Measurements from ENCODE around the gene CDC42SE2.
"Not testable (repeated sequence)": the region's sequence is repeated elsewhere in the genome, so short reads cannot be mapped to it uniquely, and the experiment has no call there.

The CDC42SE2 gene

GRCh38 chr5:131389869-131390265, 126.0 kb downstream of the CDC42SE2 start:
- DNase-seq (ENCODE audit: low read depth in 2 of 2): no peak

- no peak for DNase-seq (ENCODE audit: low read depth in 2 of 2)
These were observed 128.7 kb downstream of the CDC42SE2 start for GRCh38 chr5:131392466-131393095.

DNA sequence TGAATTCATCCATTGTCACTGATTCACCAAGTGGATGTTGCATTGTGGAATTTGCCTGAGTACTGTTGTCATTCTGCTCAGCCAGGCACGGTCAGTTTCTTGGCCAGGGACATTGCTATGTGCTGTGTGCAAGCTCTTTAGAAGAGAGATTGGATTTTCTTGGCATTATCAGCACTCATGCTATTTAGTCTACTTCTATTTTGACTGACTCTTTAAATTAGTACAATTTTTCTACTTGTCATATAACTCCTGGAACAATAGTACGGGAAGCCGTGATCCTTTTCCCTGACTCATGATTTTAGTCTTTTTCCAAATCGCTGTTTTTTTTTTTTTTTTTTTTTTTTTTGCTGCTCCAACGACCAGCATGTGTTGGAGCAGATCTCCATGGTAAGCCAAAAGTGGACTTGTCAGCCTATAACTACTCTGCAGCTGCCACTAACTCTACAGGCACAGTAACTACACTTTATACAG, 129.7 kb downstream of the CDC42SE2 start:
- no peak for DNase-seq (ENCODE audit: low read depth in 2 of 2)

DNA sequence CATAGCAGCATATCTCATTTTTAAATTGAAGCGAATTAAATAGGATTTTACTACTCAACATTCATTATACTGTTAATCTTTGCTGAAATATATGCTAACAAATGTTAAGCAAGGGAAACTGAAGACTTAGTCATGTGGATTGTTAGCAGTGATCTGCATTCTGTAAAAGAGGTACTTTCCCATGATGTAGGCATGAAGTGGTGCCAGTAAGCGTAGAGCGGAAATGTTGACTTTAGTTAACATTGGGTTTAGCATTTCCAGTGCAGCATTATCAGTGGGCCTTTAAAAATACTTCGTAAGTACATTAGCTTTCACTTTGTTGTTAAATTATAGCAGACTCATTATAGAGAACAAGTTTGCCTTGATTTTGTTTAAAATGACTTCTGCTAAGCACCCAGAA, 130.3 kb downstream of the CDC42SE2 start:
- no peak for DNase-seq (ENCODE audit: low read depth in 2 of 2)

DNA sequence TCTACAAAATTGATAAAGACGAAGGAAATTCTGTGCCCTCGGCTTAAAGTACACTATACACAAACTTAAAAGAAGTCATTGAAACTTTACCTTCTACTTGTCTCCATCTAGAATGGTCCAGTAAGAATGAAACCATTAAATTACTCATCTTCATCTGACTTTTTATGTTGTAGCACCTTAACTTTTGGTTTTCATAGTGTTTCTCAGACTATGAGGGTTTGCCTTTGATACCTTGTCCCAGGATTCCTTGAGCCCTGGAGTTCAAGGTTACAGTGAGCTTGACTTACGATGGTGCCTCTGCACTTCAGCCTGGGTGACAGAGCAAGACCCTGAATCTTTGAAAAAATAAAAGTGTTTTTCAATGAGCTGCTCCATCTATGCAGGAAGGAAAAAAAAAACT, 132.2 kb downstream of the CDC42SE2 start:
- no peak for DNase-seq (ENCODE audit: low read depth in 2 of 2)

GRCh38 chr5:131396630-131397273, 132.9 kb downstream of the CDC42SE2 start:
- DNase-seq (ENCODE audit: low read depth in 2 of 2): no peak

DNA sequence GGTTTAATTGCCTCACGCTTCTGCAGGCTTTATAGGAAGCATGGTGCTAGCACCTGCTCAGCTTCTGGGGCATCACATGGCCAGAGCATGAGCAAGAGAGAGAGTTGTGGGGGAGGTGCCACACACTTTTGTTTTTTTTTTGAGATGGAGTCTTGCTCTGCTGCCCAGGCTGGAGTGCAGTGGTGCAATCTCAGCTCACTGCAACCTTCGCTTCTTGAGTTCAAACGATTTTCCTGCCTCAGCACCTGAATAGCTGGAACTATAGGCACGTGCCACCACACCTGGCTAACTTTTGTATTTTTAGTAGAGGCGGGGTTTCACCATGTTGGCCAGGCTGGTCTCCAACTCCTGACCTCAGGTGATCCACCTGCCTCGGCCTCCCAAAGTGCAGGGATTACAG, 135.2 kb downstream of the CDC42SE2 start:
- not testable (repeated sequence) for DNase-seq (ENCODE audit: low read depth in 2 of 2)

DNA sequence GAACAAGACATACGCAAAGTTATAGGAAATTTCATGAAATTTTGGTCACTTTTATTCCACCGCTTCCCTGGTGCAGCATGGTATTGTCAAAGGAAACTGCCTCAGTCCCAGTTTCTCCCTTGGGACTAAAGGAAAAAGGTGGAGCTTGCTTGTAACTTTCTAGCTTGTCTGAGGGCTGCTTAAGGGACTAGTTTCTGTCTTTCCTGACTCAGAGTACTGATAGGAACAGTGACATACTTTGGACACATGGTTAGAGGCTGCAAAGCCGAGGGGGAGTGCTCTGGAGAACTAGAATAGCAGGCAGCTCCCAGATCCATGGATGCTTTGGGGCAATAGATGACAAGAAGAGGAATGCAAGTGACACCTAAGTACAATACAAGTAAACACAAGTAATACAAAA, 136.7 kb downstream of the CDC42SE2 start:
- no peak for DNase-seq (ENCODE audit: low read depth in 2 of 2)

DNA sequence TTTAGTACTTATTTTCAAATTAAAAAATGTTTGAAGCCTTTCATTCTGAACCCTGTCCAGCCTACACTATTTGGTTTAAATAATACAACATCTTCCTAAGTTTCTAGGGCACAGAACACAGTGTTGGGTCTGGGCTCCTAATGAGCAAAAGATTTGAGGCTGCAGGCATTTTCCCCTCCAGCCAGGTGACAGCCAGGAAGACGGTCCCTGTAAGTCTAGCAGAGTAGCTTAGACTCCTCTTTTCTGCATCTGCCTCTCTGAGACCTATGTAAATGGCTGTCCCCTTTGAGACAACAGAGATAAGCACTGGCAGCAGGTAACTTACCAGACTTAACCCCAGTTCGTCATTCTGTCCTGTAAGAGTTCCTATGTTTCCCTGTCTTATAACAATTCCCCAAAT, 141.8 kb downstream of the CDC42SE2 start:
- no peak for DNase-seq (ENCODE audit: low read depth in 2 of 2)

- DNase-seq (ENCODE audit: low read depth in 2 of 2): no peak
These were observed 142.2 kb downstream of the CDC42SE2 start for GRCh38 chr5:131406076-131406475.

DNA sequence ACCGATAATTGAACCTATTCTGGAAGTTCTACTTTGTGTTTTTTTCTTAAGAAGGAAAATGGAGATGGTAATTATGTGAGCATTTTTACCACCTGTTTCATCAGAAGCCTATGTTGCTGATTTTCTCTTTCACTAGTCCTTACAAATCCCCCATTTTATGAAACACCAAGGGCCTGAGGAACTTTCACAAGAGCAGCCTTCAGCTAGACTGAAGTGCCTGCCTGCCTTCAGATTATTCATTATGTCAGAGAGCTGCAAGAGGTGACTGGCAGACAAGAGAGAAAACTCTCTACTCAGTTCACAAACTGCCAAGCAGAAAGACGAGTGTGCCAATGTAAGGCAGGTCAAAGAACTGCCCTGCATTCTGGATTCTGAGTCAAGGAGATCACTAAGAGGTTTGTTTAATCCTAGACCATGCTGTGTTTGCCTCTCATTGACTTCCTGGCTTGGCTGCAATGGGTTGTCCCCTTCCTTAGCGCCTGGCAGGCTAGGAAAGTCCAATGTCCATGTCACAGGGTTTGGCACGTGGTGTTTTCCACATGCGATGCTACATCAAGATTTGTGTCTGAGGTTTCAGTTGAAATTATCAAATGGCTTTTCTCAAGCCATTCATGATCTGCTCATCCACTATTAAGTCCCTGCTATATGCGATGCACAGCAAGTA, 143.3 kb downstream of the CDC42SE2 start:
- DNase-seq (ENCODE audit: low read depth in 2 of 2): no peak

- no peak for DNase-seq (ENCODE audit: low read depth in 2 of 2)
These were observed 150.0 kb downstream of the CDC42SE2 start for GRCh38 chr5:131413605-131414559.

DNA sequence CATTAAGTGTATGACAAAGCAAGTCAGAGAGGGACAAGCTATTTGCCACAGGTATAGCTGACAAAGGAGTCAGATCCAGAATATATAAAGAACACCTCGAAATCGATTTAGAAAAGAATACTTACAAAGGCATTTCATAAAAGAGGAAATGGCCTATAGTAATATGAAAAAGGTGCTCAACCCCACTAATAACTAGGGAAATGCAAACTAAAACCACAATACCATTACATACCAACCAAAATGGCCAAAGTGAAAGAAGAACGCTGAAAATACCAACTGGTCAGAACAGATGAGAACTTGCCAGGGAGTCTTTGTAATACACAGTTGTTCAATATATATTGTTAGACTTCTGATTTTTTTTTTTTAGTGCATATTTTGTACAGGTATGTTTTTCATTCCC, 152.9 kb downstream of the CDC42SE2 start:
- no peak for DNase-seq (ENCODE audit: low read depth in 2 of 2)

DNA sequence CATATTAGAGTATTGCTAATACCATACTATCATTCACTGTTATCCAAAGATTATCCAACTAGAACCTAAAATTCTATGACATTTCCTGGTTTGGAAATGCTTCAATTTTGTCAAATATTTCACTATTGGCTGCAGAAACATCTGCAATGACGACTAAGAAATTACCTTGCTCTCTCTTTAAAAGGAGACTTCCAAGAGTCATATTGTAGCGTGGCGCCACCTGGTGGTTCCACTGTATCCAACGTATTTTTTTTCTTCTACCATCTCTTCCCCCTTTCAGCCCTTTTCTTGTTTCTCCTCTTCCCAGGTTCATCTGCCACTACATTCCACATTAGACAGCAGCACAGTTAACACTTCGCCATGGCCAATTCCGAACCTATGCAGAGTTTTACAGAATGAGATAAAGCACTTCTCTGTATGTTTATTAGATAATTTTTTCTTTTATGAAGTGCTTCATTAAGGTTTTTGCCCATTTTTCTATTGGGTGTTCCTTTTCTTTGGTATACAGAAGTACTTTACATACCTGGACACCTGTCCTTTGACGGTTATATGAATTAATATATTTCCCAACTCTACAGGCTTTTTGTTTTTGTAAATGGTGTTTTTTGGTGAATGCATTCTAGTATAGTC, 153.5 kb downstream of the CDC42SE2 start:
- DNase-seq (ENCODE audit: low read depth in 2 of 2): peak; percentile 52 to 78

GRCh38 chr5:131418846-131419245, 155.0 kb downstream of the CDC42SE2 start:
- DNase-seq (ENCODE audit: low read depth in 2 of 2): no peak

- no peak for DNase-seq (ENCODE audit: low read depth in 2 of 2)
These were observed 156.0 kb downstream of the CDC42SE2 start for GRCh38 chr5:131419877-131420276.

DNA sequence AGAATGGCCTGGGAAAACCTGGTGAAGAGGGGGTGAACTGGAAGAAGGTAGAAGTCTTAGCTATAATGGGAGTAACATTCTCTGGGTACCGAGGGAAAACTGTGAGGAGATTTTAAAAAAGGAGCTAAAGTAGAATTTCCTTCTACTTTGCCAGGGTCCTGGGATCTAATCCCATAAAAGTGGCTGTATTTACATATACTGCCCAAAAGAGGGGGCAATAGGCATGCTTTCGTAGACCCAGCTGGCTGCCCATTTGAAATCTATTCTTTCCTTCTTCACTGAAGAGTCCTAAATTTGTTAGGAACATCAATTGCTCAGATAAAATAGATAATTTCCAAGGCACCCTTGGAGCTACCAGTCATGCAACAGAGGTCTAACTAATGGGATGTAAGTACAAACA, 159.2 kb downstream of the CDC42SE2 start:
- no peak for DNase-seq (ENCODE audit: low read depth in 2 of 2)

DNA sequence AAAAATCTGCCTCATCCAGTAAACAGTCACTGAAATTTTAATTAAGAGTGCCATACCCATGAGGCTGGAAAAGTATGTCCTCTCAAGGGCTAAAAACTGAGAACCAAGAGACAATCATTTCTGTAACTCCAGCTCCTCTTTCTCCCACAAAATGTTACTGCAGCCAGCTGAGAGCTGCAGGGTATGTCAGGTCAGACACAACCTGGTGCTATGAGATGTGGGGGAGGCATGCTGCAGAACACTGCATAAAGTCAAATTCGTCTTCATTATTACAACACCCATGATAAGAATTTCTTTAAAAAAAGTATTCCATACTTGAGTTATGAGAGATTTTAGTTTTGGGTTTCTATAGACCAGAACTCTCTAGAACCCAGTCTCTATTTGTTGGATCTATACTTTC, 162.2 kb downstream of the CDC42SE2 start:
- no peak for DNase-seq (ENCODE audit: low read depth in 2 of 2)

- no peak for DNase-seq (ENCODE audit: low read depth in 2 of 2)
These were observed 166.9 kb downstream of the CDC42SE2 start for GRCh38 chr5:131430794-131431193.

GRCh38 chr5:131431794-131432193, 167.9 kb downstream of the CDC42SE2 start:
- no peak for DNase-seq (ENCODE audit: low read depth in 2 of 2)

DNA sequence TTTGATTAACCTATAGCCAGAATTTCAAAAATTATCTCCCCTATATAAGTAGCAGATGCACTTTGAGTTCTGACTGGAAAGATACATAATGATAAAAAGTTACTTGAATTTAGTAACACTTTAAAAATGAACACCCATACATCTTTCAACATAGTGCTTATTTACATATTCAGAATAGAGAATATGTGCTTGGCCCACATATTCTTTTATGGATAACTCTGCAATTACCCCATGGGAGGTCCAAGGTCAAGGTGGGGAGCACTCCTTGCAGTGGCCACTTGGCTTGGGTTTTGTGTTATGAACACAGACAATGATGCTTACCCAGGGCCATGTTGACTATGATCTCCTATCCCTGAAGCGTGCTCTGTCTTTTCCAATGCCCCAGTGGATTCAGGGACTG, 169.3 kb downstream of the CDC42SE2 start:
- DNase-seq (ENCODE audit: low read depth in 2 of 2): no peak

- DNase-seq (ENCODE audit: low read depth in 2 of 2): no peak
These were observed 172.2 kb downstream of the CDC42SE2 start for GRCh38 chr5:131436081-131436480.
